CD14-positive monocyte (primary cell): ENCODE measurements around the gene KCNAB1. TPM values are rescaled to one million over a fixed set of nuclear protein-coding genes. Genes with fewer than 3 reads are reported as not detected.

Experiments
- DNase-seq, 3 donors: peaks; one replicate each; pipeline ENCODE4 v3.0.0-alpha.2; 2011 to 2022
- H2AFZ ChIP-seq: 2 replicates; pipeline ENCODE4 v1.6.0; 2012; ENCODE audit warnings: mild to moderate bottlenecking, low read depth, low read length, inconsistent platforms; ENCODE audit not compliant: insufficient read depth, poor library complexity, severe bottlenecking
- H3K27ac ChIP-seq, 2 donors: 1 replicate in 1 of 2; 2 replicates in 1 of 2; pipeline ENCODE4 v1.5.1; 2012 to 2013; ENCODE audit warnings: low read length in 2 of 2, control low read depth in 1 of 2, inconsistent platforms in 1 of 2, low read depth in 1 of 2, mild to moderate bottlenecking in 1 of 2
- H3K27me3 ChIP-seq, 2 donors: one replicate each; pipeline versions ENCODE4 v1.6.0 to v1.6.1; 2011 to 2013; ENCODE audit warnings: low read length in 2 of 2; ENCODE audit not compliant: control insufficient read depth in 2 of 2, insufficient read depth in 2 of 2
- H3K36me3 ChIP-seq, 2 donors: replicated peaks in 1 of 2; 1 replicate in 1 of 2; 2 replicates in 1 of 2; pipeline versions ENCODE4 v1.5.1 to v1.6.1; 2012 to 2013; ENCODE audit warnings: low read length in 2 of 2, control low read depth in 1 of 2, inconsistent platforms in 1 of 2, mild to moderate bottlenecking in 1 of 2; ENCODE audit not compliant: insufficient read depth in 2 of 2, control insufficient read depth in 1 of 2
- H3K4me1 ChIP-seq, 2 donors: 1 replicate in 1 of 2; 2 replicates in 1 of 2; pipeline versions ENCODE4 v1.5.1 to v1.6.1; 2012 to 2013; ENCODE audit warnings: low read length in 2 of 2, control low read depth in 1 of 2, inconsistent platforms in 1 of 2, mild to moderate bottlenecking in 1 of 2, moderate library complexity in 1 of 2; ENCODE audit not compliant: insufficient read depth in 2 of 2, control insufficient read depth in 1 of 2
- H3K4me2 ChIP-seq: replicated peaks from 2 replicates; pipeline ENCODE3; 2012; ENCODE audit warnings: low read length, moderate library complexity, mild to moderate bottlenecking; ENCODE audit not compliant: poor library complexity, severe bottlenecking; ENCODE audit errors: extremely low read depth
- H3K4me3 ChIP-seq, 3 experiments: fragments of 200-600 bp in 1 of 3; sonication (generic) in 1 of 3; replicated peaks in 1 of 3; 1 replicate in 2 of 3; 2 replicates in 1 of 3; pipeline ENCODE4 v1.5.1; 2011 to 2013; ENCODE audit warnings: low read length in 3 of 3, mild to moderate bottlenecking in 3 of 3, control low read depth in 2 of 3, low read depth in 2 of 3, inconsistent platforms in 1 of 3, moderate library complexity in 1 of 3
- H3K79me2 ChIP-seq: 2 replicates; pipeline ENCODE4 v1.6.0; 2012; ENCODE audit warnings: mild to moderate bottlenecking, control low read depth, inconsistent platforms, low read length, moderate library complexity; ENCODE audit not compliant: insufficient read depth
- H3K9ac ChIP-seq: 2 replicates; pipeline ENCODE4 v1.6.0; 2017; ENCODE audit warnings: low read length, mild to moderate bottlenecking; ENCODE audit not compliant: insufficient read depth, poor library complexity, severe bottlenecking
- H3K9me3 ChIP-seq, 2 donors: replicated peaks in 1 of 2; 1 replicate in 1 of 2; 2 replicates in 1 of 2; pipeline versions ENCODE4 v1.5.1 to v1.6.1; 2012 to 2013; ENCODE audit warnings: low read length in 2 of 2, control low read depth in 1 of 2; ENCODE audit not compliant: control insufficient read depth in 1 of 2, insufficient read depth in 1 of 2
- H4K20me1 ChIP-seq: 2 replicates; pipeline ENCODE4 v1.6.0; 2012; ENCODE audit warnings: mild to moderate bottlenecking, low read length, control low read depth, moderate library complexity; ENCODE audit not compliant: insufficient read depth
- H3K27ac Mint-ChIP-seq, 7 donors: one replicate each; pipeline ENCODE4 v1.8.0; 2020; ENCODE audit warnings: mild to moderate bottlenecking in 7 of 7, mixed read lengths in 7 of 7, moderate library complexity in 6 of 7, inconsistent platforms in 2 of 7
- H3K27me3 Mint-ChIP-seq, 3 donors: one replicate each; pipeline ENCODE4 v1.8.0; 2021 to 2022; ENCODE audit warnings: low read depth in 3 of 3, mild to moderate bottlenecking in 3 of 3, mixed read lengths in 3 of 3, moderate library complexity in 3 of 3, inconsistent platforms in 1 of 3
- H3K36me3 Mint-ChIP-seq, 2 donors: one replicate each; pipeline ENCODE4 v1.8.0; 2020; ENCODE audit warnings: mixed read lengths in 2 of 2, inconsistent platforms in 1 of 2, mild to moderate bottlenecking in 1 of 2
- H3K4me1 Mint-ChIP-seq: one replicate; pipeline ENCODE4 v1.8.0; 2020; ENCODE audit warnings: mild to moderate bottlenecking, mixed read lengths
- H3K4me3 Mint-ChIP-seq, 2 donors: one replicate each; pipeline ENCODE4 v1.8.0; 2020; ENCODE audit warnings: mild to moderate bottlenecking in 2 of 2, mixed read lengths in 2 of 2, moderate library complexity in 1 of 2
- H3K9me3 Mint-ChIP-seq, 7 donors: one replicate each; pipeline ENCODE4 v1.8.0; 2020 to 2022; ENCODE audit warnings: mixed read lengths in 7 of 7, mild to moderate bottlenecking in 6 of 7, moderate library complexity in 6 of 7, inconsistent platforms in 2 of 7
- CTCF ChIP-seq: fragments of 200-600 bp; IDR thresholded peaks from one replicate; pipeline ENCODE4 v1.8.0; 2022; ENCODE audit warnings: antibody characterized with exemption, mild to moderate bottlenecking
- WGBS: methylation state at CpG from one replicate; pipeline ENCODE4 v1.1.5; 2013; ENCODE audit warnings: missing lambda C conversion rate; ENCODE audit not compliant: insufficient coverage; 5-methylcytosine and 5-hydroxymethylcytosine counted together
- intact Hi-C, 2 donors: fragments of 100-400 bp; cut with micrococcal nuclease; formaldehyde crosslinking; loops; one replicate each; pipeline versions ENCODE4 v1.15.0 to v1.15.1; 2023
- polyA plus RNA-seq, 3 donors: library from polyadenylated mRNA; depleted of rRNA in 1 of 3; unstranded in 2 of 3; stranded (reverse) in 1 of 3; fragments of 300-500 nt in 2 of 3; fragments of >200 nt in 1 of 3; fragmentation: Illumina TruSeq in 2 of 3; gene quantifications; 1 replicate in 2 of 3; 2 replicates in 1 of 3; pipeline ENCODE4 v1.2.3, GENCODE V29; 2012 to 2021

The KCNAB1 gene
- polyA plus RNA-seq, 3 donors = 0.08 to 0.14 TPM; not detected in 1

GRCh38 chr3:156291272-156292123 is 171.1 kb downstream of the KCNAB1 start:
- no peaks in the 10 kb centered on the region for H3K36me3 ChIP-seq
- H3K4me2 ChIP-seq = peak overlapping the region; percentile 55
- H3K9me3 Mint-ChIP-seq = peaks cover 0 to 14% (median 2%) of the 10 kb centered on the region in 7 donors
- peak overlapping the region in 2 of 3 experiments; percentile 14 to 60 for H3K4me3 ChIP-seq
- peaks cover 0 to 2% of the 10 kb centered on the region in 2 donors for H3K36me3 Mint-ChIP-seq
- peak overlapping the region; percentile 36 for H2AFZ ChIP-seq
- peaks cover 14 to 15% of the 10 kb centered on the region in 2 donors for H3K4me1 ChIP-seq
- H3K9ac ChIP-seq = peak overlapping the region; percentile 28
- TF ChIP-seq CTCF = no peak
- H3K9me3 ChIP-seq = peaks cover 0 to 7% of the 10 kb centered on the region in 2 donors
- WGBS = 3% methylated on average over 44 of the region's 51 CpGs
- peak overlapping the region in 4 of 7 donors; percentile 14 to 52 (median 44) for H3K27ac Mint-ChIP-seq
- peak overlapping the region; percentile 67 to 86 for H3K4me3 Mint-ChIP-seq
- H3K27me3 ChIP-seq = peaks cover 36 to 47% of the 10 kb centered on the region in 2 donors
- intact Hi-C loops = no loop called here
- H4K20me1 ChIP-seq = no peaks in the 10 kb centered on the region
- H3K79me2 ChIP-seq = no peaks in the 10 kb centered on the region
- H3K27ac ChIP-seq = no peak overlapping the region
- H3K4me1 Mint-ChIP-seq = peaks cover 14% of the 10 kb centered on the region
- peak; percentile 61 to 89 (median 75) for DNase-seq
- peaks cover 33 to 53% (median 48%) of the 10 kb centered on the region in 3 donors for H3K27me3 Mint-ChIP-seq

- peaks cover 35 to 43% (median 42%) of the 10 kb centered on the region in 3 donors for H3K27me3 Mint-ChIP-seq
- no peak for DNase-seq
- H3K27me3 ChIP-seq = peaks cover 35 to 45% of the 10 kb centered on the region in 2 donors
Measured at GRCh38 chr3:156293566-156293965, 173.2 kb downstream of the KCNAB1 start.

More at GRCh38 chr3:156293566-156293965, 173.2 kb downstream of the KCNAB1 start:
- Histone ChIP-seq H2AFZ (peak overlapping the region; percentile 3), H3K9me3 (peaks cover 0 to 7% of the 10 kb centered on the region in 2 donors), H3K79me2 (no peaks in the 10 kb centered on the region), H3K4me3 (no peak overlapping the region), H3K36me3 (no peaks in the 10 kb centered on the region), H3K9ac (no peak overlapping the region), H3K4me1 (peaks cover 20 to 22% of the 10 kb centered on the region in 2 donors), H3K4me2 (no peak overlapping the region), H3K27ac (no peak overlapping the region), H4K20me1 (no peaks in the 10 kb centered on the region)
- intact Hi-C loops = no loop called here
- H3K36me3 Mint-ChIP-seq = peaks cover 2% of the 10 kb centered on the region in 2 donors
- H3K4me3 Mint-ChIP-seq = no peak overlapping the region
- H3K9me3 Mint-ChIP-seq = peaks cover 0 to 17% (median 0%) of the 10 kb centered on the region in 7 donors
- no peak overlapping the region for H3K27ac Mint-ChIP-seq
- peaks cover 17% of the 10 kb centered on the region for H3K4me1 Mint-ChIP-seq
- 92% methylated on average over 1 of the region's 1 CpG for WGBS
- TF ChIP-seq CTCF = no peak
